ENCODE results near the gene CGN. TPM values are rescaled to one million over a fixed set of nuclear protein-coding genes. Genes with fewer than 3 reads are reported as not detected.

The CGN gene
- total and polyA plus RNA-seq, 2 experiments from 2014 or later = 11.8 to 37.0 TPM

DNA sequence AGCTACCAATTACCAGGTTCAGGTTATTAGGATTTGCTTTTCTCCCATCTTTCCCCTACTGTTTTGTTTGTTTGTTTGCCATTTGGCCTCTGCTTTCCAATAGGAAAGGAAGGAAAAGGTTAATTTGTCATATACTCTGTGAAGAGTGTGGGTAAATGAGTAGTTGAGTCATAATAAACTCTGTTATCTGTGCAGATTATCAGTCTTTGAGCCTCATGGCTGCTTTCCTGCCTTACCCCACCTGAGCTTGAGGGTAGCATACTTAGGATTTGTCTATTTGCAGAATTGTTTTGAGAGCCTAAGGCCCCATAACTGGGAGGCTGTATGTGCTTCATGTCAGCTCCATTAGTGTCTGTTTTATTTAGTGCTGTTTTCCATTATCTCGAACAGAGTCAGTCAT, 67.8 kb downstream of the CGN start:
- TF ChIP-seq, protein P1, sequence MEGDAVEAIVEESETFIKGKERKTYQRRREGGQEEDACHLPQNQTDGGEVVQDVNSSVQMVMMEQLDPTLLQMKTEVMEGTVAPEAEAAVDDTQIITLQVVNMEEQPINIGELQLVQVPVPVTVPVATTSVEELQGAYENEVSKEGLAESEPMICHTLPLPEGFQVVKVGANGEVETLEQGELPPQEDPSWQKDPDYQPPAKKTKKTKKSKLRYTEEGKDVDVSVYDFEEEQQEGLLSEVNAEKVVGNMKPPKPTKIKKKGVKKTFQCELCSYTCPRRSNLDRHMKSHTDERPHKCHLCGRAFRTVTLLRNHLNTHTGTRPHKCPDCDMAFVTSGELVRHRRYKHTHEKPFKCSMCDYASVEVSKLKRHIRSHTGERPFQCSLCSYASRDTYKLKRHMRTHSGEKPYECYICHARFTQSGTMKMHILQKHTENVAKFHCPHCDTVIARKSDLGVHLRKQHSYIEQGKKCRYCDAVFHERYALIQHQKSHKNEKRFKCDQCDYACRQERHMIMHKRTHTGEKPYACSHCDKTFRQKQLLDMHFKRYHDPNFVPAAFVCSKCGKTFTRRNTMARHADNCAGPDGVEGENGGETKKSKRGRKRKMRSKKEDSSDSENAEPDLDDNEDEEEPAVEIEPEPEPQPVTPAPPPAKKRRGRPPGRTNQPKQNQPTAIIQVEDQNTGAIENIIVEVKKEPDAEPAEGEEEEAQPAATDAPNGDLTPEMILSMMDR (conservative IDR thresholded peaks at IDR 0.05; ENCODE audit: low read depth in 2 of 2) = no peak
- no peak for TF ChIP-seq NANOG (IDR thresholded peaks at IDR 0.05; ENCODE audit: borderline replicate concordance)
- TF ChIP-seq CREB1 (CRISPR knock-in tag; IDR thresholded peaks at IDR 0.05; ENCODE audit: low read depth) = no peak
- TF ChIP-seq POLR2AphosphoS5 (IDR thresholded peaks at IDR 0.05; ENCODE audit: low read depth) = no peak
- no peak for TF ChIP-seq ZNF331 (CRISPR knock-in tag; IDR thresholded peaks at IDR 0.05; ENCODE audit: low read depth)
- TF ChIP-seq, protein P2, sequence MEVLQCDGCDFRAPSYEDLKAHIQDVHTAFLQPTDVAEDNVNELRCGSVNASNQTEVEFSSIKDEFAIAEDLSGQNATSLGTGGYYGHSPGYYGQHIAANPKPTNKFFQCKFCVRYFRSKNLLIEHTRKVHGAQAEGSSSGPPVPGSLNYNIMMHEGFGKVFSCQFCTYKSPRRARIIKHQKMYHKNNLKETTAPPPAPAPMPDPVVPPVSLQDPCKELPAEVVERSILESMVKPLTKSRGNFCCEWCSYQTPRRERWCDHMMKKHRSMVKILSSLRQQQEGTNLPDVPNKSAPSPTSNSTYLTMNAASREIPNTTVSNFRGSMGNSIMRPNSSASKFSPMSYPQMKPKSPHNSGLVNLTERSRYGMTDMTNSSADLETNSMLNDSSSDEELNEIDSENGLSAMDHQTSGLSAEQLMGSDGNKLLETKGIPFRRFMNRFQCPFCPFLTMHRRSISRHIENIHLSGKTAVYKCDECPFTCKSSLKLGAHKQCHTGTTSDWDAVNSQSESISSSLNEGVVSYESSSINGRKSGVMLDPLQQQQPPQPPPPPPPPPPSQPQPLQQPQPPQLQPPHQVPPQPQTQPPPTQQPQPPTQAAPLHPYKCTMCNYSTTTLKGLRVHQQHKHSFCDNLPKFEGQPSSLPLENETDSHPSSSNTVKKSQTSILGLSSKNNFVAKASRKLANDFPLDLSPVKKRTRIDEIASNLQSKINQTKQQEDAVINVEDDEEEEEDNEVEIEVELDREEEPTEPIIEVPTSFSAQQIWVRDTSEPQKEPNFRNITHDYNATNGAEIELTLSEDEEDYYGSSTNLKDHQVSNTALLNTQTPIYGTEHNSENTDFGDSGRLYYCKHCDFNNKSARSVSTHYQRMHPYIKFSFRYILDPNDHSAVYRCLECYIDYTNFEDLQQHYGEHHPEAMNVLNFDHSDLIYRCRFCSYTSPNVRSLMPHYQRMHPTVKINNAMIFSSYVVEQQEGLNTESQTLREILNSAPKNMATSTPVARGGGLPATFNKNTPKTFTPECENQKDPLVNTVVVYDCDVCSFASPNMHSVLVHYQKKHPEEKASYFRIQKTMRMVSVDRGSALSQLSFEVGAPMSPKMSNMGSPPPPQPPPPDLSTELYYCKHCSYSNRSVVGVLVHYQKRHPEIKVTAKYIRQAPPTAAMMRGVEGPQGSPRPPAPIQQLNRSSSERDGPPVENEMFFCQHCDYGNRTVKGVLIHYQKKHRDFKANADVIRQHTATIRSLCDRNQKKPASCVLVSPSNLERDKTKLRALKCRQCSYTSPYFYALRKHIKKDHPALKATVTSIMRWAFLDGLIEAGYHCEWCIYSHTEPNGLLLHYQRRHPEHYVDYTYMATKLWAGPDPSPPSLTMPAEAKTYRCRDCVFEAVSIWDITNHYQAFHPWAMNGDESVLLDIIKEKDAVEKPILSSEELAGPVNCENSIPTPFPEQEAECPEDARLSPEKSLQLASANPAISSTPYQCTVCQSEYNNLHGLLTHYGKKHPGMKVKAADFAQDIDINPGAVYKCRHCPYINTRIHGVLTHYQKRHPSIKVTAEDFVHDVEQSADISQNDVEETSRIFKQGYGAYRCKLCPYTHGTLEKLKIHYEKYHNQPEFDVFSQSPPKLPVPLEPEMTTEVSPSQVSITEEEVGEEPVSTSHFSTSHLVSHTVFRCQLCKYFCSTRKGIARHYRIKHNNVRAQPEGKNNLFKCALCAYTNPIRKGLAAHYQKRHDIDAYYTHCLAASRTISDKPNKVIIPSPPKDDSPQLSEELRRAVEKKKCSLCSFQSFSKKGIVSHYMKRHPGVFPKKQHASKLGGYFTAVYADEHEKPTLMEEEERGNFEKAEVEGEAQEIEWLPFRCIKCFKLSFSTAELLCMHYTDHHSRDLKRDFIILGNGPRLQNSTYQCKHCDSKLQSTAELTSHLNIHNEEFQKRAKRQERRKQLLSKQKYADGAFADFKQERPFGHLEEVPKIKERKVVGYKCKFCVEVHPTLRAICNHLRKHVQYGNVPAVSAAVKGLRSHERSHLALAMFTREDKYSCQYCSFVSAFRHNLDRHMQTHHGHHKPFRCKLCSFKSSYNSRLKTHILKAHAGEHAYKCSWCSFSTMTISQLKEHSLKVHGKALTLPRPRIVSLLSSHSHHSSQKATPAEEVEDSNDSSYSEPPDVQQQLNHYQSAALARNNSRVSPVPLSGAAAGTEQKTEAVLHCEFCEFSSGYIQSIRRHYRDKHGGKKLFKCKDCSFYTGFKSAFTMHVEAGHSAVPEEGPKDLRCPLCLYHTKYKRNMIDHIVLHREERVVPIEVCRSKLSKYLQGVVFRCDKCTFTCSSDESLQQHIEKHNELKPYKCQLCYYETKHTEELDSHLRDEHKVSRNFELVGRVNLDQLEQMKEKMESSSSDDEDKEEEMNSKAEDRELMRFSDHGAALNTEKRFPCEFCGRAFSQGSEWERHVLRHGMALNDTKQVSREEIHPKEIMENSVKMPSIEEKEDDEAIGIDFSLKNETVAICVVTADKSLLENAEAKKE (CRISPR knock-in tag; IDR thresholded peaks at IDR 0.05) = no peak
- TF ChIP-seq, protein P3, sequence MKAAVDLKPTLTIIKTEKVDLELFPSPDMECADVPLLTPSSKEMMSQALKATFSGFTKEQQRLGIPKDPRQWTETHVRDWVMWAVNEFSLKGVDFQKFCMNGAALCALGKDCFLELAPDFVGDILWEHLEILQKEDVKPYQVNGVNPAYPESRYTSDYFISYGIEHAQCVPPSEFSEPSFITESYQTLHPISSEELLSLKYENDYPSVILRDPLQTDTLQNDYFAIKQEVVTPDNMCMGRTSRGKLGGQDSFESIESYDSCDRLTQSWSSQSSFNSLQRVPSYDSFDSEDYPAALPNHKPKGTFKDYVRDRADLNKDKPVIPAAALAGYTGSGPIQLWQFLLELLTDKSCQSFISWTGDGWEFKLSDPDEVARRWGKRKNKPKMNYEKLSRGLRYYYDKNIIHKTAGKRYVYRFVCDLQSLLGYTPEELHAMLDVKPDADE (IDR thresholded peaks at IDR 0.05) = no peak
- no peak for TF ChIP-seq STAT1 (IDR thresholded peaks at IDR 0.05; ENCODE audit: unreplicated experiment)
- TF ChIP-seq ZNF114 (CRISPR knock-in tag; IDR thresholded peaks at IDR 0.05) = no peak
- TF ChIP-seq, protein P4, sequence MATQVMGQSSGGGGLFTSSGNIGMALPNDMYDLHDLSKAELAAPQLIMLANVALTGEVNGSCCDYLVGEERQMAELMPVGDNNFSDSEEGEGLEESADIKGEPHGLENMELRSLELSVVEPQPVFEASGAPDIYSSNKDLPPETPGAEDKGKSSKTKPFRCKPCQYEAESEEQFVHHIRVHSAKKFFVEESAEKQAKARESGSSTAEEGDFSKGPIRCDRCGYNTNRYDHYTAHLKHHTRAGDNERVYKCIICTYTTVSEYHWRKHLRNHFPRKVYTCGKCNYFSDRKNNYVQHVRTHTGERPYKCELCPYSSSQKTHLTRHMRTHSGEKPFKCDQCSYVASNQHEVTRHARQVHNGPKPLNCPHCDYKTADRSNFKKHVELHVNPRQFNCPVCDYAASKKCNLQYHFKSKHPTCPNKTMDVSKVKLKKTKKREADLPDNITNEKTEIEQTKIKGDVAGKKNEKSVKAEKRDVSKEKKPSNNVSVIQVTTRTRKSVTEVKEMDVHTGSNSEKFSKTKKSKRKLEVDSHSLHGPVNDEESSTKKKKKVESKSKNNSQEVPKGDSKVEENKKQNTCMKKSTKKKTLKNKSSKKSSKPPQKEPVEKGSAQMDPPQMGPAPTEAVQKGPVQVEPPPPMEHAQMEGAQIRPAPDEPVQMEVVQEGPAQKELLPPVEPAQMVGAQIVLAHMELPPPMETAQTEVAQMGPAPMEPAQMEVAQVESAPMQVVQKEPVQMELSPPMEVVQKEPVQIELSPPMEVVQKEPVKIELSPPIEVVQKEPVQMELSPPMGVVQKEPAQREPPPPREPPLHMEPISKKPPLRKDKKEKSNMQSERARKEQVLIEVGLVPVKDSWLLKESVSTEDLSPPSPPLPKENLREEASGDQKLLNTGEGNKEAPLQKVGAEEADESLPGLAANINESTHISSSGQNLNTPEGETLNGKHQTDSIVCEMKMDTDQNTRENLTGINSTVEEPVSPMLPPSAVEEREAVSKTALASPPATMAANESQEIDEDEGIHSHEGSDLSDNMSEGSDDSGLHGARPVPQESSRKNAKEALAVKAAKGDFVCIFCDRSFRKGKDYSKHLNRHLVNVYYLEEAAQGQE (IDR thresholded peaks at IDR 0.05; ENCODE audit: unreplicated experiment) = no peak
- no peak for TF ChIP-seq JUNB (IDR thresholded peaks at IDR 0.05; ENCODE audit: unreplicated experiment)
- no peak for TF ChIP-seq EZH2 (IDR thresholded peaks at IDR 0.05; ENCODE audit: low read depth, unreplicated experiment)
- no peak for TF ChIP-seq EZH2phosphoT487 (IDR thresholded peaks at IDR 0.05; ENCODE audit: unreplicated experiment)
- H3F3A ChIP-seq (replicated peaks; ENCODE audit: low read depth) = no peaks in the 10 kb centered on the region
- H3K79me2 ChIP-seq (replicated peaks; ENCODE audit: insufficient read depth) = no peaks in the 10 kb centered on the region
- H3K4me3 Mint-ChIP-seq = no peak overlapping the region
- no peak overlapping the region for H3K4me2 ChIP-seq
- H3K4me1 Mint-ChIP-seq = peaks cover 10% of the 10 kb centered on the region; the same call in 2 of the 3 replicates
- no peak overlapping the region for H2AFZ ChIP-seq
- H3K36me3 Mint-ChIP-seq (ENCODE audit: low read depth) = peaks cover 18% of the 10 kb centered on the region
- peaks cover 11% of the 10 kb centered on the region; the same call in 1 of the 2 replicates for H3K36me3 ChIP-seq (ENCODE audit: insufficient read depth)
- no peak overlapping the region for H3K27ac ChIP-seq (ENCODE audit: low read depth)
- no peak for DNase-seq (ENCODE audit: low spot score)
- H3K27me3 Mint-ChIP-seq (ENCODE audit: insufficient read depth, low read depth, poor library complexity) = peaks cover 2% of the 10 kb centered on the region
- H3K9me2 ChIP-seq (ENCODE audit: insufficient read depth) = no peaks in the 10 kb centered on the region
- no peaks in the 10 kb centered on the region for H3K27me3 ChIP-seq (ENCODE audit: insufficient read depth)
- no peaks in the 10 kb centered on the region for H4K20me1 ChIP-seq (replicated peaks; ENCODE audit: insufficient read depth)
- H3K4me3 ChIP-seq = no peak overlapping the region
- ATAC-seq = no peak
- H3K9me3 Mint-ChIP-seq = no peaks in the 10 kb centered on the region
- H3K4me1 ChIP-seq (ENCODE audit: insufficient read depth) = no peaks in the 10 kb centered on the region
- no peak overlapping the region for H3K27ac Mint-ChIP-seq

All from GM23338 (cell line).